Progenitor cell of endocrine pancreas (in vitro differentiated cells): Measurements from ENCODE around the gene HSPBP1. TPM values are rescaled to one million over a fixed set of nuclear protein-coding genes. Genes with fewer than 3 reads are reported as not detected.

Source experiments
- DNase-seq: peaks from one replicate; pipeline ENCODE4 v3.0.0; 2021; ENCODE audit warnings: low spot score; ENCODE audit not compliant: unreplicated experiment
- H3K27ac Mint-ChIP-seq: 2 replicates; pipeline ENCODE4 v1.8.0; 2021; ENCODE audit warnings: mild to moderate bottlenecking, moderate library complexity, mixed read lengths
- H3K27me3 Mint-ChIP-seq: 2 replicates; pipeline ENCODE4 v1.8.0; 2021; ENCODE audit warnings: mixed read lengths
- H3K36me3 Mint-ChIP-seq: 2 replicates; pipeline ENCODE4 v1.8.0; 2022; ENCODE audit warnings: mixed read lengths; ENCODE audit not compliant: insufficient read depth
- H3K4me1 Mint-ChIP-seq: 2 replicates; pipeline ENCODE4 v1.8.0; 2021; ENCODE audit warnings: low read depth, mixed read lengths
- H3K4me3 Mint-ChIP-seq: 2 replicates; pipeline ENCODE4 v1.8.0; 2021; ENCODE audit warnings: low read depth, mild to moderate bottlenecking, moderate library complexity, mixed read lengths
- H3K9me3 Mint-ChIP-seq: 2 replicates; pipeline ENCODE4 v1.8.0; 2021; ENCODE audit warnings: low read depth, mixed read lengths
- total RNA-seq: library from RNA; stranded (reverse); gene quantifications from 2 replicates; pipeline ENCODE4 v1.2.1, GENCODE V29; 2021
- TF ChIP-seq, protein P1 (sequence below): fragments of 200-600 bp; sonication (generic); IDR thresholded peaks from one replicate; pipeline ENCODE4 v1.5.0; 2021; ENCODE audit warnings: antibody characterized with exemption, mild to moderate bottlenecking; ENCODE audit not compliant: unreplicated experiment

HSPBP1 gene
- total RNA-seq, 1 donor from 2014 or later: 46.1 TPM

DNA sequence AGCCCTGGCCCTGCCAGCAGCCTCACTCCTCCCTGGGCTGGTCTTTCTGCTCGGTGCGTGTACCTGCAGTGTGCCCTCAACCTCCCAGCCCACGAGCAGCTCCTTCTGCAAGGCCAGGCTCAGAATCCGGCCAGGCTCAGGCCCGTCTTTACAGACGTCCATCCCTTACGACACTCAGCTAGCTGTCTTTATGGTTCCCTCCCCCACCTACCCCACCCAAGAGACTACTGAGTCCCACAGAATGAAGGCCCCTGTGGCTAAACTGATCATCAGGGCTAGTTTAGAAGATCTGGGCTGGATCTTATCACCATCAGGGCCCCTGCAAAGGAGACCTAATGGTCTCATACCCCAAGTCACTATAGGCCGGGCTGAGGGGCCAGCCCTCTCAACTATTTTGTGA is 34.5 kb upstream of the HSPBP1 start:
- DNase-seq: no peak
- TF ChIP-seq, protein P1, sequence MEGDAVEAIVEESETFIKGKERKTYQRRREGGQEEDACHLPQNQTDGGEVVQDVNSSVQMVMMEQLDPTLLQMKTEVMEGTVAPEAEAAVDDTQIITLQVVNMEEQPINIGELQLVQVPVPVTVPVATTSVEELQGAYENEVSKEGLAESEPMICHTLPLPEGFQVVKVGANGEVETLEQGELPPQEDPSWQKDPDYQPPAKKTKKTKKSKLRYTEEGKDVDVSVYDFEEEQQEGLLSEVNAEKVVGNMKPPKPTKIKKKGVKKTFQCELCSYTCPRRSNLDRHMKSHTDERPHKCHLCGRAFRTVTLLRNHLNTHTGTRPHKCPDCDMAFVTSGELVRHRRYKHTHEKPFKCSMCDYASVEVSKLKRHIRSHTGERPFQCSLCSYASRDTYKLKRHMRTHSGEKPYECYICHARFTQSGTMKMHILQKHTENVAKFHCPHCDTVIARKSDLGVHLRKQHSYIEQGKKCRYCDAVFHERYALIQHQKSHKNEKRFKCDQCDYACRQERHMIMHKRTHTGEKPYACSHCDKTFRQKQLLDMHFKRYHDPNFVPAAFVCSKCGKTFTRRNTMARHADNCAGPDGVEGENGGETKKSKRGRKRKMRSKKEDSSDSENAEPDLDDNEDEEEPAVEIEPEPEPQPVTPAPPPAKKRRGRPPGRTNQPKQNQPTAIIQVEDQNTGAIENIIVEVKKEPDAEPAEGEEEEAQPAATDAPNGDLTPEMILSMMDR: no peak
- peaks cover 4% of the 10 kb centered on the region for H3K36me3 Mint-ChIP-seq
- no peak overlapping the region for H3K4me3 Mint-ChIP-seq
- no peaks in the 10 kb centered on the region for H3K27me3 Mint-ChIP-seq
- H3K9me3 Mint-ChIP-seq: no peaks in the 10 kb centered on the region
- no peak overlapping the region for H3K27ac Mint-ChIP-seq
- H3K4me1 Mint-ChIP-seq: no peaks in the 10 kb centered on the region

DNA sequence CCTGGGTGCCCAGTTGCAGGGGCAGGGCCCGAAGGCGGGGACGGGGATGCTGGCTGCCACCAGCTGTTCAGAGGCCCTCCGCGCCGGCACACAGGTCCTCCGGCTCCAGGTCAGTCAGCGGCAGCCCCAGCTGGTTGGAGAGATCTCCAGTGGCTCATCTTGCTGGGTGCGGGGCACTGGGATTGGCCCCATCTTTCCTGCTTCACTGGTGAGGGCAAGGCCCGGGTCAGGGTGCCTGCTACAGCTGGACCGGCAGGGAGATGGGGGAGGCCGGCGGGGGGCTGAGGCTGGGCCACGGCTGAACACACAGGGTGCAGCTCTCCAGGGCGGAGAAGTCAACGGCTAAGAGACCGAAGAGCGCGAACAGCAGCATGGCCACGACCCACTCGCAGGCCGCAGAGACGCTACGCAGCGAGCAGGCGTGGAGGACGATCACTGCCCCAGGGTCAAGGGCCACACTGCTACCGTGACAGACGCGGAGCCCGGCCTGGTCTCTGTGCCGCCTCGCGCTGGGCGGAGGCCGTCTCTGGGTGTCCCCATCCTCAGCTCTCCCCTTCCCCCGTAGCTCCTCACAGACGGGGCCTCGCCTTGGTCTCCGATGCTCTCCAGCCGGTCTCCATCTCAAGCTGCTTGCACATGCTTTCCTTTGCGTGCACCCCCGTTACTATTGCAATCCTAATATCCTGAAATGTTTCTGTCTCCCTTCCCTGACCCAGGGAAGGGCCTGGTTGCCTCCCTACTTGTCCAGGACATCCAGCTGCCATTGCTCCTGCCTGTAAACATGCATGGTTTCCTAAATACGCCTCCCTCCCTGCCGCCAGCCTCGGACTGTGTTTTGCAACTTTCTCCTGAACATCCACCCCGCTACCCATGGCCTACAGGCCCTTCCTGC is 33.0 kb upstream of the HSPBP1 start:
- no peak for DNase-seq
- Mint-ChIP-seq H3K36me3 (peaks cover 6% of the 10 kb centered on the region), H3K9me3 (no peaks in the 10 kb centered on the region), H3K27ac (peak overlapping the region; percentile 23), H3K27me3 (no peaks in the 10 kb centered on the region), H3K4me3 (no peak overlapping the region), H3K4me1 (no peaks in the 10 kb centered on the region)
- TF ChIP-seq, protein P1: no peak

DNA sequence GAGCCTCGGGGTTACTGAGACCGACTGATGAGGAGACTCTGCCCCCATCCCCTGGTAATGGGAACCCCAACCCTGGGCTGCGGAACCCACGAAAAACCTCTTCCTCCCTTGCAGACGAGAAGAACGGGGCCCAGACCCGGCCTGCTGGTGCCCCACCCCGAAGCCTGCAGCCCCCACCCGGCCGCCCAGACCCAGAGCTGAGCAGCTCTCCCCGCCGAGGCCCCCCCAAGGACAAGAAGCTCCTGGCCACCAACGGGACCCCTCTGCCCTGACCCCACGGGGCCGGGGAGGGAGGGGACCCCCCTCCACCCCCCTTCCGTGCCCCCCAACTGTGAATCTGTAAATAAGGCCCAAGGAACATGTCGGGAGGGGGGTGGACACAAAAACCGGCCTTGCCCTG is 31.9 kb upstream of the HSPBP1 start:
- Mint-ChIP-seq H3K4me1 (no peaks in the 10 kb centered on the region), H3K4me3 (no peak overlapping the region), H3K9me3 (no peaks in the 10 kb centered on the region), H3K27ac (no peak overlapping the region), H3K36me3 (peaks cover 7% of the 10 kb centered on the region), H3K27me3 (no peaks in the 10 kb centered on the region)
- TF ChIP-seq, protein P1: no peak
- no peak for DNase-seq

DNA sequence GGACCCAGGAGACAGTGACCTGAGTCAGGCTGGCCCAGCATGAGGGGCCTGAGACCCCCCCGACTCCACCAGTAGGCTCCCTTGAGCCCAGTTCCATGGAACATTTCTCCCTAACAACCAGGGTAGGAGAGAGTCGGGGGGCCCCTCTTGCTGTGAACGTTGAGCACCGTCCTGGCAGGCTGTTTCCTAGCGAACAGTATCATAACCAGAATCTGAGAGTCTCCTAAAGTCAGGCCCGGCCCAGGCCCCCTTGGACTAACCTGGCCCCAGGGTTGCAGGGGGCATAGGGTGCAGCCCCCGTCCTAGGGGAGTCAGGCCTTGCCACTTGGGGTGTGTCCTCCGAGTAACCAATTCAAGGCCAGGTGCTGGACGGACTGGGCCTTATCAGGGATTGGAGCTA is 31.5 kb upstream of the HSPBP1 start:
- Mint-ChIP-seq H3K9me3 (no peaks in the 10 kb centered on the region), H3K4me3 (no peak overlapping the region), H3K36me3 (peaks cover 9% of the 10 kb centered on the region), H3K27me3 (no peaks in the 10 kb centered on the region), H3K27ac (no peak overlapping the region), H3K4me1 (no peaks in the 10 kb centered on the region)
- DNase-seq: no peak
- TF ChIP-seq, protein P1: no peak

DNA sequence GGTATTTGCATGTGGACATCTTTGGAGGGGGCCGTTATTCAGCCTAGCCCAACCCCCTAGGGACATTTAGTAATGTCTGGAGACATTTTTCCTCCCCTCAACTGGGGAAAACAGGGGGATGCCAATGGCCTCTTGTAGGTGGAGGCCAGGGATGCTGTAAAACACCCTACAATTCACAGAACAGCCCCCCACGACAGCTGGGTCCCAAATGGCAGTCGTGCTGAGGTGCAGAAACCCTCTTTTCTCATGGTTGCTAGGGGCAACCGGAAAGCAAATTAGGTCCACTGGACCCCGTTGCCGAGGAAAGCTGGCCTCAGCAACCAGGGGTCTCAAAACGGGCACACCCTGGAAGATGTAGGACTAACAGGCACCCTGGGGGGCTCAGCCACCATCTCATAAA is 30.6 kb upstream of the HSPBP1 start:
- H3K9me3 Mint-ChIP-seq: no peaks in the 10 kb centered on the region
- H3K27ac Mint-ChIP-seq: no peak overlapping the region
- H3K27me3 Mint-ChIP-seq: no peaks in the 10 kb centered on the region
- no peak overlapping the region for H3K4me3 Mint-ChIP-seq
- H3K4me1 Mint-ChIP-seq: no peaks in the 10 kb centered on the region
- peaks cover 10% of the 10 kb centered on the region for H3K36me3 Mint-ChIP-seq
- DNase-seq: no peak
- TF ChIP-seq, protein P1: no peak
